Fibroblast of pulmonary artery (primary cell): ENCODE data around the gene IQGAP2.

ENCODE experiments used
- DNase-seq: peaks from one replicate; pipeline ENCODE4 v3.0.0-alpha.2; 2010; ENCODE audit warnings: low read depth
- H3K4me3 ChIP-seq: replicated peaks from 2 replicates; pipeline ENCODE4 v1.5.1; 2011; ENCODE audit warnings: low read depth, mild to moderate bottlenecking, control low read depth, low read length, moderate library complexity
- CTCF ChIP-seq: IDR thresholded peaks from 2 replicates; pipeline ENCODE4 v1.5.1; 2011; ENCODE audit warnings: mild to moderate bottlenecking, control low read depth, low read length, inconsistent platforms; ENCODE audit errors: missing control alignments

IQGAP2 gene

GRCh38 chr5:76469656-76470290 lies 66.7 kb downstream of the IQGAP2 start:
- no peak for DNase-seq
- no peak for TF ChIP-seq CTCF

GRCh38 chr5:76470976-76471375 lies 67.9 kb downstream of the IQGAP2 start:
- no peak for TF ChIP-seq CTCF
- no peak for DNase-seq
- H3K4me3 ChIP-seq = no peak overlapping the region

More at GRCh38 chr5:76469656-76470290, 66.7 kb downstream of the IQGAP2 start:
- no peak overlapping the region for H3K4me3 ChIP-seq

- no peak for DNase-seq
- H3K4me3 ChIP-seq = no peak overlapping the region
- TF ChIP-seq CTCF = no peak
Measured at GRCh38 chr5:76471406-76471805, 68.3 kb downstream of the IQGAP2 start.

GRCh38 chr5:76471987-76472334 lies 68.9 kb downstream of the IQGAP2 start:
- DNase-seq = no peak
- H3K4me3 ChIP-seq = no peak overlapping the region
- no peak for TF ChIP-seq CTCF

- DNase-seq = no peak
- TF ChIP-seq CTCF = no peak
Measured at GRCh38 chr5:76472335-76473008, 69.4 kb downstream of the IQGAP2 start.

GRCh38 chr5:76473009-76473336 lies 69.9 kb downstream of the IQGAP2 start:
- no peak overlapping the region for H3K4me3 ChIP-seq
- no peak for DNase-seq
- TF ChIP-seq CTCF = no peak

More at GRCh38 chr5:76472335-76473008, 69.4 kb downstream of the IQGAP2 start:
- H3K4me3 ChIP-seq = no peak overlapping the region

- TF ChIP-seq CTCF = no peak
- H3K4me3 ChIP-seq = no peak overlapping the region
- no peak for DNase-seq
Measured at GRCh38 chr5:76473661-76474060, 70.6 kb downstream of the IQGAP2 start.
